Tibial nerve (tissue), 4 donors: ENCODE data around the gene ARHGEF28.

Experiments
- EP300 ChIP-seq, 2 donors: sonication (generic); formaldehyde crosslinking; IDR thresholded peaks; one replicate each; pipeline ENCODE4 v1.6.1; 2017; ENCODE audit warnings: antibody characterized with exemption in 2 of 2, mild to moderate bottlenecking in 1 of 2
- POLR2A ChIP-seq, 2 donors: fragments of 450-650 bp; IDR thresholded peaks; one replicate each; pipeline ENCODE4 v1.6.1; 2017; ENCODE audit warnings: antibody characterized with exemption in 2 of 2, mild to moderate bottlenecking in 2 of 2, moderate library complexity in 2 of 2
- TF ChIP-seq, protein P1 (sequence below), 5 experiments: fragments of 200-600 bp in 3 of 5; fragments of 450-650 bp in 2 of 5; sonication (generic) in 3 of 5; IDR thresholded peaks; one replicate each; pipeline ENCODE4 v1.5.1; 2016 to 2019; ENCODE audit warnings: antibody characterized with exemption in 5 of 5, mild to moderate bottlenecking in 3 of 5, moderate library complexity in 2 of 5

DNA sequence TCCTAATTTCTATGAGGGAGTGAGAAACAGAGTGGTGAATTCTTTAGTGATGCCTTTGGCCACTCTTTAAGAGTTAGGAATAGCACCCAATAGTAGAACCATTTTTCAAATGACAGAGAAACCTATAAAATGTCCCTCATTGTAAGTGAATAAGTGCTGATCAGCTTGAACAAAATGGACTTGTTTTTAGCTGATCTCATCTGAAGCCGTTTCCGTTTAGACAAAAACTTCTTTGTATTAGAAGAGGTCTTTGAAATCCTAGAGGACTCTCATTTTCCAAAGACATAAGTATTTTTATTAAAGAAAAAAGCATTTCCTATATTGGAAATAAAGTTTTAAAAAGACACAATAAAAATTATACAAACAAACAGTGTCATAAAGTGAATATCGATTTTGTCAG, 273.9 kb downstream of the ARHGEF28 start:
- TF ChIP-seq, protein P1, sequence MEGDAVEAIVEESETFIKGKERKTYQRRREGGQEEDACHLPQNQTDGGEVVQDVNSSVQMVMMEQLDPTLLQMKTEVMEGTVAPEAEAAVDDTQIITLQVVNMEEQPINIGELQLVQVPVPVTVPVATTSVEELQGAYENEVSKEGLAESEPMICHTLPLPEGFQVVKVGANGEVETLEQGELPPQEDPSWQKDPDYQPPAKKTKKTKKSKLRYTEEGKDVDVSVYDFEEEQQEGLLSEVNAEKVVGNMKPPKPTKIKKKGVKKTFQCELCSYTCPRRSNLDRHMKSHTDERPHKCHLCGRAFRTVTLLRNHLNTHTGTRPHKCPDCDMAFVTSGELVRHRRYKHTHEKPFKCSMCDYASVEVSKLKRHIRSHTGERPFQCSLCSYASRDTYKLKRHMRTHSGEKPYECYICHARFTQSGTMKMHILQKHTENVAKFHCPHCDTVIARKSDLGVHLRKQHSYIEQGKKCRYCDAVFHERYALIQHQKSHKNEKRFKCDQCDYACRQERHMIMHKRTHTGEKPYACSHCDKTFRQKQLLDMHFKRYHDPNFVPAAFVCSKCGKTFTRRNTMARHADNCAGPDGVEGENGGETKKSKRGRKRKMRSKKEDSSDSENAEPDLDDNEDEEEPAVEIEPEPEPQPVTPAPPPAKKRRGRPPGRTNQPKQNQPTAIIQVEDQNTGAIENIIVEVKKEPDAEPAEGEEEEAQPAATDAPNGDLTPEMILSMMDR (IDR thresholded peaks at IDR 0.05) = no peak
- TF ChIP-seq EP300 (IDR thresholded peaks at IDR 0.05) (no peak), POLR2A (IDR thresholded peaks at IDR 0.05) (no peak)
